Measurements from ENCODE around the gene PTPRF.

The PTPRF gene

DNA sequence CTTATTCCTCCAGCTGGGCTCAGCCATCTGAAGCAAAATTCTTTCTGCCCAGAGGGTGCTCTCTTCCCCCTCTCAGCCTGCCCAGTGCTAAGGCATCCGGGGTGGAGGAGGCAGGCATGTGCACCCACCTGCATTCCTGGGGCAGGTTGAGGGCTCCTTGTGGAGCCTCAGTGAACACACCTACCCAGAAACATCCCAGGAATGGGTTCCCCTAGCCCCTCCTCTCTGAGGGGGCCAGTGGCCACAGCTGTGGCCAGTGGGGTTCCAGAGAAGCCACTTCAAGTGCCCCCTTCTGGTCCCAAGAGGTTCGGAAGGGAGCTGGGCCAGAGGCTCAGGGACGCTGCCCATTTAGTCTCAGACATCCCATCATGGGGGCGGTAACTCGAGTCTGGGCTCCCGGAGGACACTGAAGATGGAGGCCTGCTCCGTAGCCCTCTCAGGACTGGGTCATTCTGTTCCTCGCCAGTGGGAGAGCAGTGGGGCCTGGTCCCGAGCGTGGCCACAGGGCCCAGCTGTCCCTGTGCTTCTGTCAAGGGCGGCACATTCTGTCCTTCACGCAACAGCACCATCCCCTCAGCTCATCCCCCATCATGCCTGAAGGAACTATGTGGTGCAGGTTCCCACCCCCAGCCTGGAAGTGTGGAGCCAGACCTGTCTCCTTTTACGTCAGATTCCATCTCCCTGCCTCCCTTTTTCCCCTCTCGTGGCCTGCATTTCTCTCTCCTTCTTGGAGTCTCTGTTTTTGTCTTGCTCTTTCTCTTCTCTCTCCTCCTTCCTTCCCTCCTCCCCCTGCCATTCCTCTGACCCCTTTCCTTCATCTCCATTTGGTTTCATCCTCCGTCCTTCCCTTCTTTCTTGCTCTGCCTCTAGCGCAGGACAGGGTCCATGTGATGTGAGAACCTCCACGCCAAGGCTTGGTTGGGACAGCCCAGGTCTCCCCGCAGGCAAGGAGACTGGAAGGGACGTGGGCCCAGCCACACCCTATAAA, 69.6 kb downstream of the PTPRF start:
- no peak for TF ChIP-seq CTCF (IDR thresholded peaks at IDR 0.05; ENCODE audit: insufficient read depth, low read depth, low read length, missing control alignments)
- no peak for DNase-seq (ENCODE audit: low read depth)
- no peak overlapping the region for H3K4me3 ChIP-seq (ENCODE audit: low read length)

DNA sequence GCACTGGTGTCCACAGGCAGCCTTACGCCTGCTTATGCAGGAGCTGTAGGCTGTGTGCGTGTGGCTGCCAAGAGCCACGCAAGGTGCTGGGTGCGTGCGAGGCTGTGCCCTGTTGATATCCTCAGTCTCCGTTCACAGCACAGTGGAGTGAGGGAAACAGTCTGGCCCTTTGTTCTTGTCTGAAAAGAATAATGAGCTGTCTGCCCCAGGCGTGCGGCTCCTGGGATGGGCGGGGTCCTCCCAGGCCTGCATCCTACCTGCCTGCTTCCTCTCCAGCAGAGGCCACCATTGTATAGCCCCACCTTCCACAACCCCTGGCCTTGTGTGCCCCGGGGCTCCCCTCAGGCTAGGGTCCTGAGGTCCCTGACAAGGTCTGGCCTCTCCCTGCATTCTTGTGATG, 72.3 kb downstream of the PTPRF start:
- peak; percentile 74 for DNase-seq (ENCODE audit: low read depth)
- H3K4me3 ChIP-seq (ENCODE audit: low read length) = no peak overlapping the region
- no peak for TF ChIP-seq CTCF (IDR thresholded peaks at IDR 0.05; ENCODE audit: insufficient read depth, low read depth, low read length, missing control alignments)

- no peak for DNase-seq (ENCODE audit: low read depth)
- H3K4me3 ChIP-seq (ENCODE audit: low read length) = no peak overlapping the region
- no peak for TF ChIP-seq CTCF (IDR thresholded peaks at IDR 0.05; ENCODE audit: insufficient read depth, low read depth, low read length, missing control alignments)
These were observed 73.5 kb downstream of the PTPRF start for GRCh38 chr1:43604192-43604591.

GRCh38 chr1:43605157-43605556, 74.5 kb downstream of the PTPRF start:
- no peak for TF ChIP-seq CTCF (IDR thresholded peaks at IDR 0.05; ENCODE audit: insufficient read depth, low read depth, low read length, missing control alignments)
- no peak overlapping the region for H3K4me3 ChIP-seq (ENCODE audit: low read length)
- DNase-seq (ENCODE audit: low read depth) = no peak

GRCh38 chr1:43605766-43606165, 75.1 kb downstream of the PTPRF start:
- H3K4me3 ChIP-seq (ENCODE audit: low read length) = no peak overlapping the region
- DNase-seq (ENCODE audit: low read depth) = peak; percentile 40

GRCh38 chr1:43606624-43607023, 75.9 kb downstream of the PTPRF start:
- DNase-seq (ENCODE audit: low read depth) = no peak
- TF ChIP-seq CTCF (IDR thresholded peaks at IDR 0.05; ENCODE audit: insufficient read depth, low read depth, low read length, missing control alignments) = no peak
- H3K4me3 ChIP-seq (ENCODE audit: low read length) = no peak overlapping the region

More at GRCh38 chr1:43605766-43606165, 75.1 kb downstream of the PTPRF start:
- TF ChIP-seq CTCF (IDR thresholded peaks at IDR 0.05; ENCODE audit: insufficient read depth, low read depth, low read length, missing control alignments) = no peak

All from epithelial cell of esophagus (primary cell).